H1 (cell line): ENCODE results near the gene MAP4. TPM values are rescaled to one million over a fixed set of nuclear protein-coding genes. Genes with fewer than 3 reads are reported as not detected.

ENCODE experiments used
- CTCF ChIA-PET: fragments of 300-600 bp; sonication (Branson Sonifier 250); formaldehyde crosslinking; loops from one replicate; lab custom pipeline; 2021; ENCODE audit not compliant: partially characterized antibody; lab: Charles Lee
- POLR2A ChIA-PET: fragments of 300-600 bp; sonication (Branson Sonifier 250); formaldehyde crosslinking; loops from one replicate; lab custom pipeline; 2021; ENCODE audit warnings: inconsistent platforms; ENCODE audit not compliant: partially characterized antibody; lab: Charles Lee
- DNase-seq, 2 experiments: peaks; one replicate each; pipeline versions ENCODE4 v3.0.0 to v3.0.0-alpha.2; 2010 to 2022; ENCODE audit warnings: low spot score in 2 of 2, low read depth in 1 of 2, mixed read lengths in 1 of 2
- FAIRE-seq: peaks from 2 replicates; lab custom pipeline; 2011; peaks lifted over from hg19 to GRCh38; lab: Jason Lieb, UNC
- H2AFZ ChIP-seq: 2 replicates; pipeline ENCODE4 v1.8.1; 2012; ENCODE audit warnings: low read length, inconsistent platforms
- H2AK5ac ChIP-seq: 2 replicates; pipeline ENCODE4 v1.6.1; 2013; ENCODE audit warnings: low read depth, low read length
- H2BK120ac ChIP-seq: replicated peaks from 2 replicates; pipeline ENCODE3; 2013; ENCODE audit warnings: low read depth, low read length, inconsistent platforms
- H2BK12ac ChIP-seq: 2 replicates; pipeline ENCODE4 v1.6.1; 2013; ENCODE audit warnings: low read depth, low read length
- H2BK15ac ChIP-seq: 2 replicates; pipeline ENCODE4 v1.6.1; 2013; ENCODE audit warnings: low read length
- H2BK20ac ChIP-seq: 2 replicates; pipeline ENCODE4 v1.6.1; 2013; ENCODE audit warnings: low read length
- H2BK5ac ChIP-seq: 2 replicates; pipeline ENCODE4 v1.6.1; 2013; ENCODE audit warnings: low read depth, low read length
- H3K14ac ChIP-seq: 2 replicates; pipeline ENCODE4 v1.6.1; 2013; ENCODE audit warnings: inconsistent platforms; ENCODE audit not compliant: insufficient read length
- H3K18ac ChIP-seq: 2 replicates; pipeline ENCODE4 v1.6.1; 2013; ENCODE audit warnings: low read length; ENCODE audit errors: extremely low read depth
- H3K23ac ChIP-seq: 2 replicates; pipeline ENCODE4 v1.6.1; 2013; ENCODE audit warnings: inconsistent platforms; ENCODE audit not compliant: insufficient read length
- H3K23me2 ChIP-seq: 2 replicates; pipeline ENCODE4 v1.6.1; 2013; ENCODE audit warnings: low read depth, low read length
- H3K27ac ChIP-seq: 2 replicates; pipeline ENCODE4 v1.6.1; 2011; ENCODE audit warnings: low read depth, low read length, inconsistent platforms
- H3K27me3 ChIP-seq, 4 experiments: replicated peaks in 1 of 4; 1 replicate in 1 of 4; 2 replicates in 3 of 4; pipeline versions ENCODE4 v1.6.1 to v1.8.1; 2011 to 2013; ENCODE audit warnings: low read length in 3 of 4, mild to moderate bottlenecking in 3 of 4, inconsistent platforms in 2 of 4, mixed read lengths in 2 of 4, moderate library complexity in 1 of 4; ENCODE audit not compliant: control insufficient read depth in 3 of 4, insufficient read depth in 3 of 4; ENCODE audit errors: extremely low read depth in 1 of 4
- H3K36me3 ChIP-seq, 4 experiments: 2 replicates each; pipeline versions ENCODE4 v1.6.1 to v1.8.1; 2011 to 2013; ENCODE audit warnings: mild to moderate bottlenecking in 4 of 4, low read length in 3 of 4, moderate library complexity in 2 of 4, control low read depth in 1 of 4, inconsistent platforms in 1 of 4; ENCODE audit not compliant: insufficient read depth in 4 of 4, control insufficient read depth in 2 of 4
- H3K4ac ChIP-seq: replicated peaks from 2 replicates; pipeline ENCODE3; 2013; ENCODE audit warnings: low read length, low read depth, mixed read lengths, inconsistent platforms; ENCODE audit not compliant: insufficient read length
- H3K4me1 ChIP-seq, 4 experiments: replicated peaks in 1 of 4; 1 replicate in 1 of 4; 2 replicates in 3 of 4; pipeline versions ENCODE4 v1.6.1 to v1.8.1; 2011 to 2013; ENCODE audit warnings: low read length in 3 of 4, inconsistent platforms in 2 of 4, mixed read lengths in 1 of 4; ENCODE audit not compliant: insufficient read depth in 4 of 4, control insufficient read depth in 3 of 4
- H3K4me2 ChIP-seq, 2 experiments: 2 replicates each; pipeline versions ENCODE4 v1.6.1 to v1.8.1; 2011 to 2013; ENCODE audit warnings: low read depth in 2 of 2, low read length in 2 of 2, control low read depth in 1 of 2, inconsistent platforms in 1 of 2, mild to moderate bottlenecking in 1 of 2; ENCODE audit not compliant: insufficient read depth in 1 of 2
- H3K4me3 ChIP-seq, 4 experiments: fragments of 200-600, 300-600 bp in 1 of 4; sonication (generic), shearing (Covaris generic), sonication (Bioruptor Twin) in 1 of 4; 2 replicates each; pipeline versions ENCODE4 v1.5.1 to v1.8.1; 2011 to 2016; ENCODE audit warnings: low read length in 4 of 4, low read depth in 3 of 4, control low read depth in 2 of 4, inconsistent platforms in 2 of 4, mild to moderate bottlenecking in 2 of 4, mixed read lengths in 1 of 4, moderate library complexity in 1 of 4; ENCODE audit not compliant: insufficient read depth in 2 of 4; ENCODE audit errors: extremely low read depth in 1 of 4
- H3K56ac ChIP-seq: replicated peaks from 2 replicates; pipeline ENCODE3; 2013; ENCODE audit warnings: low read depth, mild to moderate bottlenecking, mixed read lengths, low read length, inconsistent platforms; ENCODE audit not compliant: insufficient read length
- H3K79me1 ChIP-seq: 2 replicates; pipeline ENCODE4 v1.6.1; 2013; ENCODE audit warnings: low read depth, low read length, control low read depth
- H3K79me2 ChIP-seq, 2 experiments: 2 replicates each; pipeline versions ENCODE4 v1.6.1 to v1.8.1; 2012 to 2013; ENCODE audit warnings: low read length in 2 of 2, mild to moderate bottlenecking in 2 of 2, inconsistent platforms in 1 of 2; ENCODE audit not compliant: insufficient read depth in 2 of 2, control insufficient read depth in 1 of 2
- H3K9ac ChIP-seq, 4 experiments: replicated peaks in 1 of 4; 1 replicate in 1 of 4; 2 replicates in 3 of 4; pipeline versions ENCODE4 v1.6.1 to v1.8.1; 2011 to 2013; ENCODE audit warnings: low read depth in 3 of 4, low read length in 3 of 4, control low read depth in 2 of 4, mild to moderate bottlenecking in 2 of 4, moderate library complexity in 2 of 4, inconsistent platforms in 1 of 4; ENCODE audit errors: extremely low read depth in 1 of 4
- H3K9me3 ChIP-seq, 2 experiments: 2 replicates each; pipeline versions ENCODE4 v1.6.1 to v1.8.1; 2012 to 2013; ENCODE audit warnings: mild to moderate bottlenecking in 2 of 2, moderate library complexity in 2 of 2, control low read depth in 1 of 2, inconsistent platforms in 1 of 2, low read depth in 1 of 2, low read length in 1 of 2, mixed read lengths in 1 of 2; ENCODE audit not compliant: insufficient read depth in 2 of 2
- H4K20me1 ChIP-seq, 2 experiments: replicated peaks in 1 of 2; 2 replicates each; pipeline versions ENCODE3 to v1.8.1; 2011 to 2013; ENCODE audit warnings: inconsistent platforms in 2 of 2, low read length in 2 of 2, mild to moderate bottlenecking in 1 of 2; ENCODE audit not compliant: insufficient read depth in 2 of 2, control insufficient read depth in 1 of 2
- H4K5ac ChIP-seq: 2 replicates; pipeline ENCODE4 v1.6.1; 2013; ENCODE audit warnings: low read length, low read depth, mixed read lengths, inconsistent platforms; ENCODE audit not compliant: insufficient read length
- H4K8ac ChIP-seq: 2 replicates; pipeline ENCODE4 v1.8.0; 2013; ENCODE audit warnings: mild to moderate bottlenecking, moderate library complexity, low read length, inconsistent platforms; ENCODE audit not compliant: insufficient read depth; ENCODE audit errors: extremely low read depth
- H4K91ac ChIP-seq: replicated peaks from 2 replicates; pipeline ENCODE3; 2013; ENCODE audit warnings: low read length, mixed read lengths, inconsistent platforms; ENCODE audit not compliant: insufficient read length
- FOSL1 ChIP-seq: IDR thresholded peaks from 2 replicates; pipeline ENCODE4 v1.6.1; 2011; ENCODE audit warnings: mild to moderate bottlenecking, low read depth, low read length, moderate library complexity; ENCODE audit not compliant: insufficient read depth
- NRF1 ChIP-seq: IDR thresholded peaks from 2 replicates; pipeline ENCODE4 v1.6.1; 2011; ENCODE audit warnings: mild to moderate bottlenecking, low read depth, low read length, improper control_type of control experiment
- POLR2AphosphoS5 ChIP-seq: IDR thresholded peaks from 2 replicates; pipeline ENCODE4 v1.6.1; 2011; ENCODE audit warnings: low read depth, low read length
- ZNF274 ChIP-seq: IDR thresholded peaks from 2 replicates; pipeline ENCODE4 v1.7.0; 2012; ENCODE audit warnings: low read length, borderline replicate concordance; ENCODE audit errors: extremely low read depth
- WGBS, 2 experiments: shearing (Covaris generic) in 1 of 2; methylation state at CpG; one replicate each; pipeline versions ENCODE4 v1.1.6 to v1.1.7; 2013 to 2015; ENCODE audit warnings: low lambda C conversion rate in 2 of 2, mixed read lengths in 2 of 2, inconsistent platforms in 1 of 2, low coverage in 1 of 2, missing lambda C conversion rate in 1 of 2; ENCODE audit not compliant: insufficient replicate concordance in 2 of 2, insufficient coverage in 1 of 2, insufficient read length in 1 of 2; ENCODE audit errors: extremely low coverage in 1 of 2, missing lambda C conversion rate in 1 of 2; 5-methylcytosine and 5-hydroxymethylcytosine counted together
- polyA plus RNA-seq, 7 experiments: library from polyadenylated mRNA; depleted of rRNA in 3 of 7; stranded (reverse) in 5 of 7; unstranded in 2 of 7; fragments of >200 nt in 5 of 7; fragments of 200-250 nt in 2 of 7; gene quantifications; 1 replicate in 5 of 7; 2 replicates in 1 of 7; 4 replicates in 1 of 7; pipeline versions ENCODE4 v1.2.1 to v1.2.3, GENCODE V29; 2011 to 2013; ENCODE audit warnings: missing spikeins in 2 of 7, mixed read lengths in 2 of 7
- total RNA-seq: library from RNA; stranded (reverse); fragmentation: NEBNext Ultra II Directional; extraction: Animal tissue kit (Norgen Biotek cat#: 25700); gene quantifications from 2 replicates; pipeline ENCODE4 v1.2.1, GENCODE V29; 2021

Gene MAP4
- total and polyA plus RNA-seq, 2 of the 8 experiments (the other 6 are each of a cell fraction or from before 2014, with no cell fraction given): 67.0 to 179 TPM

DNA sequence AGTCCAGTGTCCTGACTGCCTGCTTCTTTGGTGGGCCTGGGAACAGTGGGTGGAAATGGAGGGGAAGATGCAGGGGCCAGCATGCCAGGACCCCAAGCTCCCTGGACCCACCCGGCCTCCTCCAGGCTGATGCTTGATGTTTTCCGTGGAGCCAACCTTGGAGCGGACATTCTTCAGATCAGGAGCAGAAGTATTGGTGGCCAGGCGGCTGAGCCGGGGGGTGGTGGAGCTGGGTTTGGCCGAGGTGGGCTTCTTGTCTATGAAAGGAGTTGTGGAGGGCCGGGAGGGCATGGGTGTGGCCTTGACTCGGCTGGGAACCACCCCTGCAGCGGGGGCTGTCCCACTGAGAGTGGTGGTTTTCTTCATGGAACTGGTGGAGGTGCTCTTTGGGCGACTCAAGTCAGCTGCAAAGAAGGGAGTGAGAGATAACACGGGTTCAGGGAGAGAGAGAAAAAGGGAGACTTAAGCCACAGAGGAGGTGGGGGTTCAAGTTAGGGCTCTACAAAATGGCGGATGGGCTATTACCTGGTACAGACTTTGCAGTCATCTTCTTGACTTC is 145.4 kb downstream of the MAP4 start:
- H2AK5ac ChIP-seq: no peak overlapping the region
- H2BK20ac ChIP-seq: no peak overlapping the region
- H3K18ac ChIP-seq: no peak overlapping the region
- peaks cover 13 to 56% (median 45%) of the 10 kb centered on the region in 4 experiments; a peak in 7 of 8 replicates for H3K36me3 ChIP-seq
- no peak overlapping the region for H2BK15ac ChIP-seq
- no peak overlapping the region for H3K4ac ChIP-seq
- no peaks in the 10 kb centered on the region for H3K9me3 ChIP-seq
- no peak overlapping the region for H4K8ac ChIP-seq
- no peak for FAIRE-seq
- H3K4me2 ChIP-seq: no peak overlapping the region
- H2BK120ac ChIP-seq: no peak overlapping the region
- no peak overlapping the region for H3K56ac ChIP-seq
- H3K27ac ChIP-seq: no peak overlapping the region
- H2BK5ac ChIP-seq: no peak overlapping the region
- ChIA-PET CTCF (interaction anchor here (1.2 to 1.3 kb wide), 2 partner anchors 21 to 33 kb away, joined by 3 to 5 read pairs; no protein-coding TSS in a partner anchor), POLR2A (interaction anchor here (1.3 kb wide), 1 partner anchor 12 kb away, joined by 3 read pairs; no protein-coding TSS in a partner anchor)
- no peak overlapping the region for H2AFZ ChIP-seq
- no peaks in the 10 kb centered on the region for H4K20me1 ChIP-seq
- no peak overlapping the region for H3K23ac ChIP-seq
- no peaks in the 10 kb centered on the region for H3K27me3 ChIP-seq
- no peaks in the 10 kb centered on the region for H3K79me2 ChIP-seq
- H3K4me3 ChIP-seq: no peak overlapping the region
- H4K91ac ChIP-seq: no peak overlapping the region
- H3K4me1 ChIP-seq: peaks cover 0 to 3% (median 0%) of the 10 kb centered on the region in 4 experiments; a peak in 2 of 7 replicates
- no peaks in the 10 kb centered on the region for H3K79me1 ChIP-seq
- DNase-seq: no peak
- H3K9ac ChIP-seq: no peak overlapping the region
- H2BK12ac ChIP-seq: no peak overlapping the region
- no peak overlapping the region for H3K14ac ChIP-seq
- no peaks in the 10 kb centered on the region for H3K23me2 ChIP-seq
- no peak overlapping the region for H4K5ac ChIP-seq
- WGBS, 2 experiments: 93% methylated on average over 12 of the region's 12 CpGs; no CpG with 5 or more reads in 1 of the 2 experiments
- TF ChIP-seq POLR2AphosphoS5: no peak
- TF ChIP-seq FOSL1: no peak
- TF ChIP-seq NRF1: no peak
- no peak for TF ChIP-seq ZNF274
